Left lobe of liver (tissue), 2 donors: ENCODE data around the gene KCNG4. TPM values are rescaled to one million over a fixed set of nuclear protein-coding genes. Genes with fewer than 3 reads are reported as not detected.

Source experiments
- ATAC-seq: fragments of 200-7000 bp; cut with Tn5 transposase; one replicate; pipeline ENCODE4 v1.9.1; 2020; ENCODE audit warnings: mild to moderate bottlenecking, moderate library complexity
- DNase-seq: peaks from one replicate; pipeline ENCODE4 v3.0.0-alpha.2; 2020; ENCODE audit warnings: low spot score
- total RNA-seq: library from RNA; stranded (reverse); gene quantifications from one replicate; pipeline ENCODE4 v1.2.1, GENCODE V29; 2021
- donor health status: DM: no; HTN: no; CAD: no; lungs with moderate emphysema.
- donor health status: DM: no; HTN: yes; CAD: no.

The KCNG4 gene
- total RNA-seq, 1 donor from 2014 or later: not detected

GRCh38 chr16:84266451-84266850, 26.6 kb upstream of the KCNG4 start:
- ATAC-seq (peak; percentile 100), DNase-seq (peak; percentile 83)

GRCh38 chr16:84262939-84263338, 23.1 kb upstream of the KCNG4 start:
- DNase-seq: no peak
- no peak for ATAC-seq

- no peak for DNase-seq
- no peak for ATAC-seq
Observed at GRCh38 chr16:84262031-84262430, 22.2 kb upstream of the KCNG4 start.

- DNase-seq: no peak
- no peak for ATAC-seq
Observed at GRCh38 chr16:84260766-84261554, 21.1 kb upstream of the KCNG4 start.

- DNase-seq (no peak), ATAC-seq (no peak)
Observed at GRCh38 chr16:84259691-84260090, 19.9 kb upstream of the KCNG4 start.

- DNase-seq (no peak), ATAC-seq (no peak)
Observed at GRCh38 chr16:84258266-84258665, 18.5 kb upstream of the KCNG4 start.

- DNase-seq (no peak), ATAC-seq (no peak)
Observed at GRCh38 chr16:84255050-84255810, 15.4 kb upstream of the KCNG4 start.

- no peak for DNase-seq
- no peak for ATAC-seq
Observed at GRCh38 chr16:84254062-84254461, 14.2 kb upstream of the KCNG4 start.

GRCh38 chr16:84253173-84253572, 13.4 kb upstream of the KCNG4 start:
- no peak for ATAC-seq

GRCh38 chr16:84252184-84252583, 12.4 kb upstream of the KCNG4 start:
- DNase-seq (no peak), ATAC-seq (no peak)

More at GRCh38 chr16:84253173-84253572, 13.4 kb upstream of the KCNG4 start:
- DNase-seq: no peak

GRCh38 chr16:84247844-84248243, 8.0 kb upstream of the KCNG4 start:
- no peak for DNase-seq
- ATAC-seq: no peak

- ATAC-seq (no peak), DNase-seq (no peak)
Observed at GRCh38 chr16:84247331-84247730, 7.5 kb upstream of the KCNG4 start.

- ATAC-seq: no peak
- DNase-seq: no peak
Observed at GRCh38 chr16:84246679-84247077, 6.9 kb upstream of the KCNG4 start.

- no peak for ATAC-seq
Observed at GRCh38 chr16:84245956-84246678, 6.3 kb upstream of the KCNG4 start.

GRCh38 chr16:84244728-84245127, 4.9 kb upstream of the KCNG4 start:
- DNase-seq (no peak), ATAC-seq (no peak)

More at GRCh38 chr16:84245956-84246678, 6.3 kb upstream of the KCNG4 start:
- DNase-seq: no peak

GRCh38 chr16:84243732-84244131, 3.9 kb upstream of the KCNG4 start:
- DNase-seq: no peak
- no peak for ATAC-seq

GRCh38 chr16:84242839-84243238, 3.0 kb upstream of the KCNG4 start:
- no peak for ATAC-seq
- DNase-seq: no peak

GRCh38 chr16:84241778-84242177, 2.0 kb upstream of the KCNG4 start:
- DNase-seq: no peak
- ATAC-seq: no peak

GRCh38 chr16:84240455-84240854, 643 bp upstream of the KCNG4 start:
- ATAC-seq (no peak), DNase-seq (no peak)

GRCh38 chr16:84239141-84239769, 557 bp downstream of the KCNG4 start:
- no peak for DNase-seq
- no peak for ATAC-seq
